Erythroblast (primary cell): ENCODE measurements around the gene IL1F10.

Experiments
- DNase-seq, 2 experiments: peaks; one replicate each; lab custom pipeline; 2025; lab: John Stamatoyannopoulos, UW
- GATA1 ChIP-seq: IDR thresholded peaks from 2 replicates; pipeline ENCODE4 v1.6.1; 2011; ENCODE audit warnings: low read depth, mild to moderate bottlenecking, control low read depth, low read length, moderate library complexity
- POLR2A ChIP-seq: IDR thresholded peaks from 2 replicates; pipeline ENCODE4 v1.6.1; 2011; ENCODE audit warnings: mild to moderate bottlenecking, low read length

IL1F10 gene

GRCh38 chr2:113064898-113065297 lies 2.9 kb upstream of the IL1F10 start:
- TF ChIP-seq GATA1 (no peak), POLR2A (no peak)
- DNase-seq = no peak

- TF ChIP-seq POLR2A = no peak
- no peak for TF ChIP-seq GATA1
Measured at GRCh38 chr2:113068249-113068648, 479 bp downstream of the IL1F10 start.

GRCh38 chr2:113068706-113069485 lies 1.1 kb downstream of the IL1F10 start:
- TF ChIP-seq GATA1 = no peak
- no peak for TF ChIP-seq POLR2A
- DNase-seq = no peak

More at GRCh38 chr2:113068249-113068648, 479 bp downstream of the IL1F10 start:
- no peak for DNase-seq

GRCh38 chr2:113069676-113070605 lies 2.2 kb downstream of the IL1F10 start:
- TF ChIP-seq POLR2A (no peak), GATA1 (no peak)
- no peak for DNase-seq

GRCh38 chr2:113070606-113070975 lies 2.8 kb downstream of the IL1F10 start:
- DNase-seq = no peak
- no peak for TF ChIP-seq POLR2A

GRCh38 chr2:113072584-113072983 lies 4.8 kb downstream of the IL1F10 start:
- DNase-seq = no peak
- no peak for TF ChIP-seq POLR2A
- no peak for TF ChIP-seq GATA1

- DNase-seq = no peak
- no peak for TF ChIP-seq POLR2A
- no peak for TF ChIP-seq GATA1
Measured at GRCh38 chr2:113073325-113073834, 5.6 kb downstream of the IL1F10 start.

- DNase-seq = no peak
- TF ChIP-seq GATA1 = no peak
Measured at GRCh38 chr2:113075030-113075429, 7.3 kb downstream of the IL1F10 start.

- TF ChIP-seq POLR2A = no peak
- TF ChIP-seq GATA1 = no peak
- DNase-seq = no peak
Measured at GRCh38 chr2:113075600-113075999, 7.8 kb downstream of the IL1F10 start.

GRCh38 chr2:113076954-113077669 lies 9.3 kb downstream of the IL1F10 start:
- TF ChIP-seq GATA1 = no peak
- TF ChIP-seq POLR2A = no peak
- no peak for DNase-seq

- no peak for TF ChIP-seq GATA1
- no peak for TF ChIP-seq POLR2A
- DNase-seq = no peak
Measured at GRCh38 chr2:113077921-113078320, 10.2 kb downstream of the IL1F10 start.

GRCh38 chr2:113078350-113078839 lies 10.6 kb downstream of the IL1F10 start:
- TF ChIP-seq GATA1 = no peak
- TF ChIP-seq POLR2A = no peak
- DNase-seq = no peak

GRCh38 chr2:113079131-113079530 lies 11.4 kb downstream of the IL1F10 start:
- DNase-seq = no peak
- TF ChIP-seq GATA1 (no peak), POLR2A (no peak)
